ENCODE results near the gene PRAC1. TPM values are rescaled to one million over a fixed set of nuclear protein-coding genes. Genes with fewer than 3 reads are reported as not detected.

PRAC1 gene
- total RNA-seq, 1 experiment from 2014 or later: not detected

DNA sequence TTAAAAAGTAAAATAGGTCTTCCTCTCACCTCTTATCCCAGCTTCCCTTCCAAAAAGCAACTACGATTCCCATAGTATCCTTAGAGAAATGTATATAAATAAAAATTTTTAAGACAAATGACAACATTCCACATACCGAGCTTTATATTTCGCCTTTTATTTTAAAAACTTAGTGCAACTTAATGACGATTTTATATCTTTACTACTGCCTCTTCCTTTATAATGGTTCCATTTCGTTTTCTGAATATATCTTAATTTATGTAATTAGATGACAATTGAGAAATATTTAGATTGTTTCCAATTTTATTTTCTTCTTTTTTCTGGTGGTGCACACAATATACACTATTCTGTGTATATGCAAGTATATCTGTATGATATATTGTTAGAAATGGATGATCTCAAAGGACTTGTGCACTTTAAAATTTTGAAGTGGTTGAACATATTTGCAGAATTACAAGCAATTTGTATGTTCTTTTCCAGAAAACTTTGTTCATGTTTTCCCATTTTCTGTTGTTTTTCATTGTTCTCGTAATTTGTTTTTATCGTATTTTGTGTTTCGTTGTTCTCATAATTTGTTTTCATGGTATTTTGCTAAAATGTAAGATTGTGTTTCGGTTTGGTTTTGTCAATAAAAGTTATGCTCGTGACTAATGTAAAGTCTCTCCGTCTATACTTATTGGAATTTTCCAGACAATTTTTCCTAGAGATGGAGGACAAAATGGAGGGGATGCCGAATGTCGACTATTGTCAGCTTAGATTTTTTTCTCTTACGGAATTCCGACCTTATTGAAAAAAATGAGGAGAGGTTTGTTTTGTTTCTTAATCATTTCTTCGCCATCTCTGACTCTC is 26.6 kb upstream of the PRAC1 start:
- H3K36me3 Mint-ChIP-seq (ENCODE audit: insufficient read depth, unreplicated experiment): no peaks in the 10 kb centered on the region
- H3K4me3 Mint-ChIP-seq (ENCODE audit: low read depth, unreplicated experiment): no peak overlapping the region
- peaks cover 96% of the 10 kb centered on the region for H3K27me3 Mint-ChIP-seq (ENCODE audit: unreplicated experiment)
- intact Hi-C loops (cut with micrococcal nuclease; ENCODE audit: unreplicated experiment): no loop called here
- H3K9me3 Mint-ChIP-seq (ENCODE audit: low read depth, unreplicated experiment): no peaks in the 10 kb centered on the region
- CTCF ChIA-PET: interaction anchor here (0.6 to 1.1 kb wide), 2 partner anchors 14 to 18 kb away, joined by 3 to 6 read pairs; no protein-coding TSS in a partner anchor
- TF ChIP-seq, protein P1, sequence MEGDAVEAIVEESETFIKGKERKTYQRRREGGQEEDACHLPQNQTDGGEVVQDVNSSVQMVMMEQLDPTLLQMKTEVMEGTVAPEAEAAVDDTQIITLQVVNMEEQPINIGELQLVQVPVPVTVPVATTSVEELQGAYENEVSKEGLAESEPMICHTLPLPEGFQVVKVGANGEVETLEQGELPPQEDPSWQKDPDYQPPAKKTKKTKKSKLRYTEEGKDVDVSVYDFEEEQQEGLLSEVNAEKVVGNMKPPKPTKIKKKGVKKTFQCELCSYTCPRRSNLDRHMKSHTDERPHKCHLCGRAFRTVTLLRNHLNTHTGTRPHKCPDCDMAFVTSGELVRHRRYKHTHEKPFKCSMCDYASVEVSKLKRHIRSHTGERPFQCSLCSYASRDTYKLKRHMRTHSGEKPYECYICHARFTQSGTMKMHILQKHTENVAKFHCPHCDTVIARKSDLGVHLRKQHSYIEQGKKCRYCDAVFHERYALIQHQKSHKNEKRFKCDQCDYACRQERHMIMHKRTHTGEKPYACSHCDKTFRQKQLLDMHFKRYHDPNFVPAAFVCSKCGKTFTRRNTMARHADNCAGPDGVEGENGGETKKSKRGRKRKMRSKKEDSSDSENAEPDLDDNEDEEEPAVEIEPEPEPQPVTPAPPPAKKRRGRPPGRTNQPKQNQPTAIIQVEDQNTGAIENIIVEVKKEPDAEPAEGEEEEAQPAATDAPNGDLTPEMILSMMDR (IDR thresholded peaks at IDR 0.05; ENCODE audit: unreplicated experiment): no peak
- BruUV-seq (replicated peaks): no TSS peak
- DNase-seq: no peak
- no peak overlapping the region for H3K27ac Mint-ChIP-seq (ENCODE audit: unreplicated experiment)
- H3K4me1 Mint-ChIP-seq (ENCODE audit: low read depth, unreplicated experiment): peaks cover 27% of the 10 kb centered on the region

DNA sequence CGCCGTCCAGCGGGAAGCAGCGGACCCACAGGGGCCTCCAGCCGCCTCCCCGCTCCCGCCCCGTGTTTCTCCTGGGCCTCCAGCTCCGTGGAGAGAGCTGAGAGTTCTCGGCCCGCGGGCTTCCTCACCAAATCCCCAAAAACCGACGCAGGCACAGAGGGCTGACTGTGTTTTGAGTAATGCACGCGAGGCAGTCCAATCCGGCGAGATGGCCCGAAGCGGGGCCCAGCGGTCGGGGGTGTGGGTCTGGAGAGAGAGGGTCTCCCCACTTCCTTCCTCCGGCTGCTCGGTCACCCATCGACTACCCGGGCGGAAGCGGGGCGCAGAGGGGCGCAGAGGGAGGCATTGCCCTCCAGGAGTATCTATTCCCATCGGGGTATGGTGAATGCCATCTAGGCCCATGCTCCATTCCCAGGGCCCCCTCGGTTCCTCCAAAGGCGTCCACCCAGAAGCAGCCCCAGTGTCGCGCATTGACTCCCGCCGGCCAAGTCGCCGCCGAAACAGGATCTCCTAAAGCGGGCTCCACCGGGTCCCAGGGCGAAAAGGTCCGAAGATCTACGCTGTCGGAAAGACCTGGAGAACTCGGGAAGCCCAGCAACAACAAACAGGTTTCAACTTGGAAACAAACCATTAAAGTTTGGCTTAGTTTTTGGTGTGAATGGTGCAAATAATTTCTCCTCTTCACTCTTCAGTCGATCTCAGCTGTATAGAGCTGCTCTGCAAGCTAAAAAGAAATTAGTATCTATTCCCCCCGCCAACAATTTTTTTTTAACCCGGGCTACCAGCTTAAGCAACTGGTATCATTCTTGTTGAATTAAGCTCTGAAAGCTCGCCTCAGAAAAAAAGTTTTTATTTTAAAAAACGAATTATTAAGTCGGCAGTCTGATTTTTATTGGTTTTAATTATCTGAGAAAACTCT is 25.4 kb upstream of the PRAC1 start:
- no TSS peak for BruUV-seq (replicated peaks)
- peaks cover 15% of the 10 kb centered on the region for H3K4me1 Mint-ChIP-seq (ENCODE audit: low read depth, unreplicated experiment)
- intact Hi-C loops (cut with micrococcal nuclease; ENCODE audit: unreplicated experiment): no loop called here
- TF ChIP-seq, protein P1 (IDR thresholded peaks at IDR 0.05; ENCODE audit: unreplicated experiment): no peak
- CTCF ChIA-PET: interaction anchor here (0.6 kb wide), 1 partner anchor 17 kb away, joined by 6 read pairs; no protein-coding TSS in a partner anchor
- H3K27me3 Mint-ChIP-seq (ENCODE audit: unreplicated experiment): peaks cover 96% of the 10 kb centered on the region
- no peak for DNase-seq
- no peak overlapping the region for H3K27ac Mint-ChIP-seq (ENCODE audit: unreplicated experiment)
- H3K9me3 Mint-ChIP-seq (ENCODE audit: low read depth, unreplicated experiment): no peaks in the 10 kb centered on the region
- H3K4me3 Mint-ChIP-seq (ENCODE audit: low read depth, unreplicated experiment): no peak overlapping the region
- no peaks in the 10 kb centered on the region for H3K36me3 Mint-ChIP-seq (ENCODE audit: insufficient read depth, unreplicated experiment)

DNA sequence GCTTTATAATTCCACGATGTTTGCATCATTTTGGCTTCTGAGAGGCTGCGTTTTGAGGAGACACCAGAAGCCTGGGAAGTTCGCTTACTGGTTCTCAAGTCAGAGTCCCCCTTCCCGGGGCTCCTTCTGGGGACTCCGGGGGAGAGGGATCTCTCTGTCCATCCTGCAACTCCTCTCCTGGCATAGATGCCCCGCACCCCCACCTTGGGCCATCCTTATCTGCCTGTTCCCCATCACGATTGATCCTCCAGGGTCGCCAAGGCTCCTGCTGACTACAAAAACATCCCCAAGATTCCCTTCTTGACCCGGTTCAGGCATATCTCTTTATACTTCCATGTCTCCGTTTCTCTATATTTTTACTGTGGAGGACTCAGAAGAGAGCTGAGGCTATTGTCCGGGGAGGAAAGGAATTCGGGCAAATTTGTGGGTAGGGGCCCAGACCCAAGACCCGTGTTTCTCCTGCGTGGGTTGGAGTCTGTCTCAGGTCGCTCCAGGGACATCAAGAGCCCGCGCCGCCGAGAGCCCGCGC is 24.7 kb upstream of the PRAC1 start:
- DNase-seq: no peak
- TF ChIP-seq, protein P1 (IDR thresholded peaks at IDR 0.05; ENCODE audit: unreplicated experiment): no peak
- H3K4me3 Mint-ChIP-seq (ENCODE audit: low read depth, unreplicated experiment): no peak overlapping the region
- no peak overlapping the region for H3K27ac Mint-ChIP-seq (ENCODE audit: unreplicated experiment)
- H3K4me1 Mint-ChIP-seq (ENCODE audit: low read depth, unreplicated experiment): peaks cover 9% of the 10 kb centered on the region
- no peaks in the 10 kb centered on the region for H3K36me3 Mint-ChIP-seq (ENCODE audit: insufficient read depth, unreplicated experiment)
- H3K27me3 Mint-ChIP-seq (ENCODE audit: unreplicated experiment): peaks cover 96% of the 10 kb centered on the region
- BruUV-seq (replicated peaks): no TSS peak
- intact Hi-C loops (cut with micrococcal nuclease; ENCODE audit: unreplicated experiment): no loop called here
- no peaks in the 10 kb centered on the region for H3K9me3 Mint-ChIP-seq (ENCODE audit: low read depth, unreplicated experiment)
- CTCF ChIA-PET: interaction anchor here (0.6 kb wide), 1 partner anchor 780 kb away, joined by 3 read pairs; no protein-coding TSS in a partner anchor
